H54 (cell line): ENCODE measurements around the gene CUX1.
A peak's percentile ranks its signal among the peaks of the same experiment; 100 is the strongest.
"Not testable (repeated sequence)": the region's sequence is repeated elsewhere in the genome, so short reads cannot be mapped to it uniquely, and the experiment has no call there.

ENCODE experiments used
- DNase-seq: peaks from one replicate; pipeline ENCODE4 v3.0.0; 2011; ENCODE audit warnings: low spot score, mixed read lengths; ENCODE audit not compliant: insufficient read length
- FAIRE-seq: peaks from 3 replicates; lab custom pipeline; 2011; peaks lifted over from hg19 to GRCh38; lab: Jason Lieb, UNC
- POLR2A ChIP-seq: IDR thresholded peaks from 2 replicates; pipeline ENCODE4 v1.6.1; 2011; ENCODE audit warnings: low read depth, mild to moderate bottlenecking, low read length

The CUX1 gene

GRCh38 chr7:101812595-101812994, 4.8 kb upstream of the CUX1 start:
- DNase-seq = no peak
- FAIRE-seq = no peak
- TF ChIP-seq POLR2A = no peak

GRCh38 chr7:101813402-101814019, 3.9 kb upstream of the CUX1 start:
- DNase-seq = no peak
- no peak for FAIRE-seq
- no peak for TF ChIP-seq POLR2A

GRCh38 chr7:101814081-101814990, 3.1 kb upstream of the CUX1 start:
- peak; percentile 47 for TF ChIP-seq POLR2A
- peak; percentile 48 for FAIRE-seq
- DNase-seq = peak; percentile 72

- DNase-seq (peak; percentile 61), FAIRE-seq (no peak)
- no peak; the same call in 1 of the 2 replicates for TF ChIP-seq POLR2A
These were observed 2.2 kb upstream of the CUX1 start for GRCh38 chr7:101814991-101815825.

GRCh38 chr7:101815826-101816594, 1.4 kb upstream of the CUX1 start:
- FAIRE-seq = no peak
- peak; percentile 49; the same call in 1 of the 2 replicates for TF ChIP-seq POLR2A
- DNase-seq = peak; percentile 89

GRCh38 chr7:101816595-101817470, 593 bp upstream of the CUX1 start:
- no peak for FAIRE-seq
- DNase-seq = peak; percentile 67
- TF ChIP-seq POLR2A = no peak

GRCh38 chr7:101818287-101819071, 1.1 kb downstream of the CUX1 start:
- DNase-seq = no peak
- TF ChIP-seq POLR2A = no peak
- FAIRE-seq = no peak

- DNase-seq (no peak), FAIRE-seq (no peak)
- no peak for TF ChIP-seq POLR2A
These were observed 1.8 kb downstream of the CUX1 start for GRCh38 chr7:101819183-101819582.

GRCh38 chr7:101819913-101820522, 2.6 kb downstream of the CUX1 start:
- DNase-seq (no peak), FAIRE-seq (no peak)
- TF ChIP-seq POLR2A = no peak

GRCh38 chr7:101820703-101821102, 3.3 kb downstream of the CUX1 start:
- no peak for TF ChIP-seq POLR2A
- DNase-seq (no peak), FAIRE-seq (no peak)

- DNase-seq, FAIRE-seq: not testable (repeated sequence)
These were observed 5.2 kb downstream of the CUX1 start for GRCh38 chr7:101822632-101823031.
